ENCODE results near the gene IFNGR1.
A peak's percentile ranks its signal among the peaks of the same experiment; 100 is the strongest.

IFNGR1 gene

DNA sequence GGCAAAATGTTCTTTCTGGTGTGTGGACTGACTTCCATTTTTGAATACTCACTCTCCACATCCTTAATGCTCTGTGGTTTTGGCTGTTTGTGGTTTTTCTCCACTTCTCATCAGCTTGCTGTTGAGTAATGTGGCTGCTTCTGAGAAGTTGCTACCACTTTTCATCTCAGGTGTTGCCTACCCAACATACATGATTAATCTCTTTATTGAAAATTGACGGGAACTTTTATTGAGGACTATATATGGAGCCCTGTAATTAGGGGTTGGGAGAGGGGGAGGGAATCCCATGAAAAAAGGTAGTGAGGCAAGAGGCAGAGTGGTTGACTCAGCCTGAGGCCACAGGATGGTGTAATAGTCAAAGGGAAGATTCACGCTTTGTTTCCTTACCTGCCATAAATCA, 63.4 kb downstream of the IFNGR1 start:
- peak; percentile 20 for DNase-seq (ENCODE audit: low read depth)

DNA sequence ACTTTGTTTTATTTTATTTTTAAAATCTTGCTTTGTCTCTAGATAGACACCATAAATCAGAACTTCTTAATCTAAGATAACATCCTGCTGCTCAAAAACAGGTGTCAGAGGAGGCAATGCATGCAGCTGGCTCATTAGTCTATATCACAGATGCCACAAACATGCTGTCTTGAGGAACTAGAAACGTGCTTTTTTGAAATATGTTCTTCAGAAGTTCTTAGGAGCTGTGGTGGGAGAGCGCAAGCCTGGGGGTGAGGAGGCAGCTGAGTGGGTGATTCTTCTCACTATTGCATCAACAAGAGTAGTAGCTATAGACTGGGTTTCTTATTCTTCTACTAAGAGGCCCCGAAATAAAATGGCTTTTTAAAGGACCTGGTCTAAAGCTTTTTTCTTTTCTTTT, 69.1 kb downstream of the IFNGR1 start:
- DNase-seq (ENCODE audit: low read depth): no peak

DNA sequence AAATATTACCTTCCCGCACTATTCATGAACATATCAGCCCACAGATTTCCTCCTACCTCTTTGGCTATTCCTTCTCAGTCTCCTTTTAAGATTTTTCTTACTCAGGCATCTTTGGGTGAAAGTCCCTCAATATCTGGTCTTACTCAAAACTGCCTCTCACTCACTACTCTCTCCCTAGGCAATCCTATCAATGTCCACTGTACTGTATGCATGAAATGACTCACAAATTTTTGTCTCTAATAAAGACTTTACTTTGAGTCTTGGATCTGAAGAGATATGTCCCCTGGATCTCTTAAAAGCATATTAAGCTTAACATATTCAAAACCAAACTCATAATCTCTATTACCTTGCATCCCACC, 70.2 kb downstream of the IFNGR1 start:
- no peak for DNase-seq (ENCODE audit: low read depth)

- peak; percentile 92 for DNase-seq (ENCODE audit: low read depth)
Observed at GRCh38 chr6:137148306-137149034, 70.7 kb downstream of the IFNGR1 start.

Data from fibroblast of gingiva (primary cell).